PC-3 (cell line): Measurements from ENCODE around the gene DDIAS.

Experiments
- EZH2 ChIP-seq: fragments of 300-600 bp; sonication (generic); IDR thresholded peaks from one replicate; pipeline ENCODE4 v1.6.1; 2017; ENCODE audit warnings: antibody characterized with exemption, mild to moderate bottlenecking, low read length; ENCODE audit not compliant: unreplicated experiment
- EZH2phosphoT487 ChIP-seq: fragments of 300-600 bp; sonication (generic); IDR thresholded peaks from 2 replicates; pipeline ENCODE4 v1.6.1; 2018; ENCODE audit warnings: mild to moderate bottlenecking, antibody characterized with exemption, low read length, borderline replicate concordance
- TF ChIP-seq, protein P1 (sequence below): fragments of 300-600 bp; sonication (generic); conservative IDR thresholded peaks from 2 replicates; pipeline ENCODE4 v1.5.1; 2017; ENCODE audit warnings: antibody characterized with exemption, low read depth, mild to moderate bottlenecking, low read length

DNA sequence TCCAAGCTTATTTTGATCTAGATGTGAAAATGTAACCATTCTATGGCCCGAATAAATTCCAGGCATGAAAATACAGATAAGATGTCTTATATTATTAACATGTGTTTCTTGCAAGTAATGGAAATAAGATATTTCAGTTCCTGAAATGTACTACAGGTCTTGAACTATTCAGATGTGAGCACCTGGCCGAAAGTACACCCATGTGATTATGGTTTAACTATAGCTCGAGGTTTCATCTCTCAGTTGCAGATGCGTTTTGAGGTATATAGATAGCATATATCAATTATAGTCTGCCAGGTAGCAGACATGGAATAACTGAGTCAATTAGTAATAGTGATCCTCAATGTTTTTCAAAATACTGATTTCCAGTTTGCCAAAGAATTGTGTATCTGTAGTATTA lies 68.3 kb downstream of the DDIAS start:
- TF ChIP-seq EZH2, result no peak
- TF ChIP-seq, protein P1, sequence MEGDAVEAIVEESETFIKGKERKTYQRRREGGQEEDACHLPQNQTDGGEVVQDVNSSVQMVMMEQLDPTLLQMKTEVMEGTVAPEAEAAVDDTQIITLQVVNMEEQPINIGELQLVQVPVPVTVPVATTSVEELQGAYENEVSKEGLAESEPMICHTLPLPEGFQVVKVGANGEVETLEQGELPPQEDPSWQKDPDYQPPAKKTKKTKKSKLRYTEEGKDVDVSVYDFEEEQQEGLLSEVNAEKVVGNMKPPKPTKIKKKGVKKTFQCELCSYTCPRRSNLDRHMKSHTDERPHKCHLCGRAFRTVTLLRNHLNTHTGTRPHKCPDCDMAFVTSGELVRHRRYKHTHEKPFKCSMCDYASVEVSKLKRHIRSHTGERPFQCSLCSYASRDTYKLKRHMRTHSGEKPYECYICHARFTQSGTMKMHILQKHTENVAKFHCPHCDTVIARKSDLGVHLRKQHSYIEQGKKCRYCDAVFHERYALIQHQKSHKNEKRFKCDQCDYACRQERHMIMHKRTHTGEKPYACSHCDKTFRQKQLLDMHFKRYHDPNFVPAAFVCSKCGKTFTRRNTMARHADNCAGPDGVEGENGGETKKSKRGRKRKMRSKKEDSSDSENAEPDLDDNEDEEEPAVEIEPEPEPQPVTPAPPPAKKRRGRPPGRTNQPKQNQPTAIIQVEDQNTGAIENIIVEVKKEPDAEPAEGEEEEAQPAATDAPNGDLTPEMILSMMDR, result no peak
- no peak for TF ChIP-seq EZH2phosphoT487
